ENCODE measurements around the gene RNU4-1.

DNA sequence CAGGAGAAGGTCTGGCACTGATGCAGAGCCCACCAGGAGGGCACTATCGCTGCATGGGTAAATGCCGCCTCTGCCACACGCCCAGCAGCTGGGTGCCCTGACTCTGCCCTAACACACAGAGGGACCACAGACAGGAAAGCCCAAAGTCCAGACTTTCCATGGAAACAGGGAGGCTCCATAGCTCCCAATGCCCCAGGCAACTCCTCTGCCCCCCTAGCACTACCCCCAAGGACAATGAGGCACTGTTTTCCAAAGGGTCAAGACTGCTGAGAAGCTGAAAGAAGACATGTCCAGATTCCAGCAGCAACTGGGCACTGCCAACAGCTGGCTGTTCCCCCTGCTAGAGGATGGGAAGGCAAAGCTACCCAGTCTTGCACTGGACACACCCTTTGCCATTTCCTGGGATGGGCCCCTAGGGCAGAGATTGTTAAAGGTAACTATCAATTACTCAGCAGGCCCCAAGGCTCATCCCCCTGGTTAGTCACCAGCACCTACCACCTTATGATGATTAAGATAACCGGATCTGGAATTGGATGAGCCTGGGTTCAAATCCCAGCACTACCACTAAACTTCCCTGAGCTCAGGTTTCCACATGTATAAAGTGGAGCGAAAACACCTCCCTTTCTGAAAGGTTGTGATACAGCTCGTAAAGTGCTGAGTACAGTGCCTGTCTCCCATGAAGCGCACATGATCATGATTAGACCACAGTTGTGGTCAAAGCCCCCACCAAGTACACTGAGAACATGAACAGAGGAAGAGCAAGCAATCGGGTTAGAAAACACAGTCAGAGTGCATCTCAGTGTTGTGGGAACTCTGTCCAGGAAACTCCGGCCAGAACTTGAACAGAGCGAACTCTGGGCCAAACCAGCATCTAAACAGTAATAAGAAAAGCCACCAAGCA lies 30.8 kb downstream of the RNU4-1 start:
- TF ChIP-seq, protein P1, sequence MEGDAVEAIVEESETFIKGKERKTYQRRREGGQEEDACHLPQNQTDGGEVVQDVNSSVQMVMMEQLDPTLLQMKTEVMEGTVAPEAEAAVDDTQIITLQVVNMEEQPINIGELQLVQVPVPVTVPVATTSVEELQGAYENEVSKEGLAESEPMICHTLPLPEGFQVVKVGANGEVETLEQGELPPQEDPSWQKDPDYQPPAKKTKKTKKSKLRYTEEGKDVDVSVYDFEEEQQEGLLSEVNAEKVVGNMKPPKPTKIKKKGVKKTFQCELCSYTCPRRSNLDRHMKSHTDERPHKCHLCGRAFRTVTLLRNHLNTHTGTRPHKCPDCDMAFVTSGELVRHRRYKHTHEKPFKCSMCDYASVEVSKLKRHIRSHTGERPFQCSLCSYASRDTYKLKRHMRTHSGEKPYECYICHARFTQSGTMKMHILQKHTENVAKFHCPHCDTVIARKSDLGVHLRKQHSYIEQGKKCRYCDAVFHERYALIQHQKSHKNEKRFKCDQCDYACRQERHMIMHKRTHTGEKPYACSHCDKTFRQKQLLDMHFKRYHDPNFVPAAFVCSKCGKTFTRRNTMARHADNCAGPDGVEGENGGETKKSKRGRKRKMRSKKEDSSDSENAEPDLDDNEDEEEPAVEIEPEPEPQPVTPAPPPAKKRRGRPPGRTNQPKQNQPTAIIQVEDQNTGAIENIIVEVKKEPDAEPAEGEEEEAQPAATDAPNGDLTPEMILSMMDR (IDR thresholded peaks at IDR 0.05; ENCODE audit: low read depth, low read length, poor library complexity, severe bottlenecking) = no peak
- TF ChIP-seq EZH2phosphoT487 (IDR thresholded peaks at IDR 0.05; ENCODE audit: borderline replicate concordance, low read length) = no peak

Measured in DOHH2 (cell line).